IPS DF 19.7 (cell line): ENCODE results near the gene ATP1B3.
"Not testable (repeated sequence)": the region's sequence is repeated elsewhere in the genome, so short reads cannot be mapped to it uniquely, and the experiment has no call there.

Experiments used
- DNase-seq: peaks from one replicate; pipeline ENCODE4 v3.0.0-alpha.2; 2013; ENCODE audit warnings: low read depth, low spot score

Gene ATP1B3

DNA sequence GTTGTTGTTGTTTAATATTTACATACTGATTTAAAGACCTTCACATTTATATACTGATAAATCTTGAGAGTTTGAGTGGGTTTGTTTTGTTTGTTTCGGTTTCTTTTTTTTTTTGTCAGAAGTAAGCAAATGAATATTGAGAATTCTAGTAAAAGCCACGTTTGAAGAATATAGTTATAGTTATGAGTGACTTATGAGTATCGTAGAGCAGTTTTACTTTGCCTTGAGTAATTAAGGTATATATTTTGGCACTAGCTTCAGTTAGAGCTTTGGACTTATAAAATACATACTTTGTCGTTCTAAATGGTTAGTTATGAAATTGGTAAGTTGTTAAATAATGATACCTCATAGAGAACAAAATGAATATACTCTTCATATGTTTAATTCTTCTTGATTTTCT lies 27.8 kb downstream of the ATP1B3 start:
- no peak for DNase-seq

GRCh38 chr3:141905129-141905528 lies 28.7 kb downstream of the ATP1B3 start:
- DNase-seq, result no peak

GRCh38 chr3:141909408-141909807 lies 33.0 kb downstream of the ATP1B3 start:
- no peak for DNase-seq

- not testable (repeated sequence) for DNase-seq
Observed at GRCh38 chr3:141909986-141910385, 33.5 kb downstream of the ATP1B3 start.

DNA sequence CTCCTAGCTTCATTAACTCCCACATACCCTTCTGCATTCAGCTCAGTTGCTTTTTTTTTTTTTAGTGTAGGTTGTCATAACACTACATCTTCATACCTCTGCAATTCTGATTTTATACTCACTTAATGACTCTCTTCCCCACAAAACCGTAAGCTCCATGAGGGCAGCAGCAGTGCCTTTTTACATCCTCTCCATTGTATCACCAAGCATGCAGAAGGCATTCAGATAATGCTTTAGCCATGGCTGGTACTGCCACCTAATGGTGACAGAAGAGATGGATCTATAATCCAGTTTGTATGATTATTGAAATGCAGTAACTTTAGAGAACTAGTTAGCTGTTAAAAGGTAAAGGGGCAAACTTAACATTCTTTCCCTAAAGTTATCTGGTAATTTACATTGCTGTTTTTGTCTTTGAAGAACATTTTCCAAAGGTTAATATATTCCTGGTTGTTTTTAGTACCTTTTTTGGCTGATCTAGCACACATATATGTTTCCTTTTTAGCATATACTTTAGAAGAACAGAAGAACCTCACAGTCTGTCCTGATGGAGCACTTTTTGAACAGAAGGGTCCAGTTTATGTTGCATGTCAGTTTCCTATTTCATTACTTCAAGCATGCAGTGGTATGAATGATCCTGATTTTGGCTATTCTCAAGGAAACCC lies 36.8 kb downstream of the ATP1B3 start:
- peak; percentile 15 for DNase-seq

GRCh38 chr3:141914311-141914710 lies 37.9 kb downstream of the ATP1B3 start:
- DNase-seq, result no peak

DNA sequence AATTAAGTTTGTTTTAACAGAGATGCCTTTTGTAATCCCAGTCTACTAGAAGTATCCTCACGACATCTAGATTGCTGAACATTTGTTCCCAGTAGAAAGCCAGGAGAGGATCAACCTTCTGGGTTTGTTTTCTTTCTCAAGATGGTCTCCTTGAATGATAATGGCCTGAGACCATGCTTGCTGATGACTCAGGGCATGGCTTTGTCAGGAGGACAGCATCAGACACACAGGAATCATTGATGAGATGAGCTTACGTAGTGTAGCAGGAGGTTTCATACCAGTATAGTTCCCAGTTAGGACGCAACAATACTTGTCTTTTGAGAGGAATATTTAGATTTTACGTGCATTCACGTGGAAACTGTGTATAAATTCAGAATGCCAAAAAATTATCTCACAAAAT lies 38.6 kb downstream of the ATP1B3 start:
- DNase-seq, result no peak

DNA sequence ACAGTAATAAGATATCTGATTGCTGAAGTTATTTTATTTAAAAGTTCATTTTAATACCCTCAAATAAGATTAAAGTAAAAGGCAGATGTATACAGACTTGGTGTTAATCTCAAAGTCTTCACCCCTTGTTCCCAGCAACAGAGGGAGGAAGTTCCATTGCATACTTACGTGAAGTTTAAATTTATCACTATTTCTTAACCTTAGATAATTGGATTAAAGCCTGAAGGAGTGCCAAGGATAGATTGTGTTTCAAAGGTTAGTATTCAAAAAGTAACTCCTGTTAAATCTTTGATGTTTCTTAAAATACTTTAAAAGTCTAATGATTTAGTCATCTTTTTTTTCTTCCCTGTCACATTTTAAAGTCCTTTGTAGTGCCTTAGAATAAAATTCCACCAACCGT lies 39.3 kb downstream of the ATP1B3 start:
- DNase-seq, result no peak

GRCh38 chr3:141920701-141921100 lies 44.3 kb downstream of the ATP1B3 start:
- DNase-seq, result no peak

GRCh38 chr3:141921316-141921715 lies 44.9 kb downstream of the ATP1B3 start:
- DNase-seq, result no peak

- DNase-seq, result not testable (repeated sequence)
Observed at GRCh38 chr3:141925677-141926076, 49.2 kb downstream of the ATP1B3 start.

DNA sequence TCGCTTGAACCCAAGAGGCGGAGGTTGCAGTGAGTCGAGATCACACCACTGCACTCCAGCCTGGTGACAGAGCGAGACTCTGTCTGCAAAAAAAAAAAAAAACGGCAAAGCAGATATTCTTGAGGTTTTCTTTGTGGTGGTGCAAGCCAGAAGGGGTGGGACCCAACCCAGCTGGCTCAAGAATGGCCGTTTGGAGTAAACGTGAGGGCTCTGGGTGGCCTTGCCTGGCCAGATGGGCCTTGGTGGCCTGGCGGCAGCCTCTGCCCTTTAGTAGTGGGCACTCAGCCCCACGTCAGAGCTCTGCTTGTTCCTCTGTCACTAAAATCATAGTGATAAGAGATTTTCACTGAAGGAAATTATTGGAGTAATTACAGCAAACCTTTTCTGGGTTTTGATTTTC lies 50.5 kb downstream of the ATP1B3 start:
- no peak for DNase-seq

DNA sequence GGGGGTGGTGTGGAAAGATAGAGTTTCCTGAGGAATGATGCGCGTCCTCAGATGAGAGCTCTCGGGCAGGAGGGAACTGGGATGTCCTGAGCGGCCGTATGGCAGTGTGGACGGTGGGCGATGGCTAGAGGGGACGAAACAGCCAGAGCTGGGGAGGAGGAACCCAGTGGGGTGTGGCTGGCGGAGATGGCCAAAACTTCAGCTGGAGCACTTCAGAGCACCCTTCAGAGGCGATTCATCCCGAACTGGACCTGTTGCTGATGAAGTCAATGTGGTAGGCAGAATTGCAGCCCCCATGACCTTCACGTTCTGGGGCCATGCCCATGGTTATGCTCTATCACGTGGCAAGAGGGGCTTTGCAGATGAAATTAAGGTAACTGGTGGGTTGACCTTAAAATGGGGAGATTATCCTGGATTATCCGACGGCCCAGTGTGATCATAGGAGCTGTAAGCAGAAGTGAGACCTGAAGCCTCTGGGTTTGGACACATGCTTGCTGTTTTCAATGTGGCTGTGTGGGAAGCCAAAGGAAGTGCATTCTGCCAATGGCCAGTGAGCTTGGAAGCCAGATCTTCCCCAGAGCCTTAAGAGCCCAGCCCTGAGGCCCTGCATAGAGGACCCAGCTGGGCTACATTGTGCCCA lies 52.3 kb downstream of the ATP1B3 start:
- DNase-seq, result no peak

DNA sequence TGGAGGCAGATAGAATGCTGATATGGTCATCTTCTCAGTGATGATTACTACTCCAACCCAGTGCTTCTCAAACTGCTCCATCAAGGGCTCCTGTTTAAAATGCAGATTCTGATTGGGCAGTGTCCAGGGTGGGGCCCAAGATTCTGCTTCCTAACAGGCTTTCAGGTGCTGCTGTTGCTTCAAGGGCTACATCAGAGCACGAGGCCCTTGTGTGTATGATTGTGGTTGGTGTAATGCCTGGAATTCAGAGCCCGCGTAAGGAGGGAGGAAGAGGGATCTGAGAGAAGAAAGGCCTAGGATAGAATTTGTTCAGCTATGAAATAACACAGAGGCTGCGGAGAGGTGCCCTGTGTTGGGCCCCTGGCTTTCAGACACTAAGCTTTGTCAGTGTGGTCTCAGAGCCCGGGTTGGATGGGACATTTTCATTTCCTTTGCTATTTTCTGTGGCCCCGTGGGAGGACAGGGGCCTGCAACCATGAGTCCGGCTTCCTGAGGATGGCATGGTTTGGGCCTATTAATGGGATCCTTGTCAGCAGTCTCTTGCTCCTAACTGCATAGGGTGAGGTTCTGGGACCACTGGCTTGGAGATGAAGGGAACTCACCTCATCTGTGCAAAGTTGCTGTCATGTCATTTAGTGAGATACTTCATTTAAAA lies 53.0 kb downstream of the ATP1B3 start:
- DNase-seq, result no peak

DNA sequence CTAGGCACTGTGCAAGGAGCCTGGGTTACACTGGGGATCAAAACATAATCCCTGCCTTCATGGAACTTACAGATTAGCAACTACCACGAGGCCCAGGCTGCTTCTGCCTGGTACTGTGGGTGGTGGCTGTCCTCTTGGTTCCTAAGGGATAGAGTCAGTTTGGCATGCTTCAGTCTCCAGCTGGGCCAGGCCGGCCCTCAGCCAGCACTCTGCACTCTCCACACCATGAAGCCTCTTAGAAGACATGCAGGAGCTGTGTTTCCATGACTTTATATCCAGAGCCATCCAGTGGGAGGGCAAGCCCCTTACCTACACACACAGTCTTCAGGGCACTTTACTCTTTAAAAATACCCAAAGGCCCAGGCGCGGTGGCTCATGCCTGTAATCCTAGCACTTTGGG lies 54.4 kb downstream of the ATP1B3 start:
- DNase-seq, result no peak

DNA sequence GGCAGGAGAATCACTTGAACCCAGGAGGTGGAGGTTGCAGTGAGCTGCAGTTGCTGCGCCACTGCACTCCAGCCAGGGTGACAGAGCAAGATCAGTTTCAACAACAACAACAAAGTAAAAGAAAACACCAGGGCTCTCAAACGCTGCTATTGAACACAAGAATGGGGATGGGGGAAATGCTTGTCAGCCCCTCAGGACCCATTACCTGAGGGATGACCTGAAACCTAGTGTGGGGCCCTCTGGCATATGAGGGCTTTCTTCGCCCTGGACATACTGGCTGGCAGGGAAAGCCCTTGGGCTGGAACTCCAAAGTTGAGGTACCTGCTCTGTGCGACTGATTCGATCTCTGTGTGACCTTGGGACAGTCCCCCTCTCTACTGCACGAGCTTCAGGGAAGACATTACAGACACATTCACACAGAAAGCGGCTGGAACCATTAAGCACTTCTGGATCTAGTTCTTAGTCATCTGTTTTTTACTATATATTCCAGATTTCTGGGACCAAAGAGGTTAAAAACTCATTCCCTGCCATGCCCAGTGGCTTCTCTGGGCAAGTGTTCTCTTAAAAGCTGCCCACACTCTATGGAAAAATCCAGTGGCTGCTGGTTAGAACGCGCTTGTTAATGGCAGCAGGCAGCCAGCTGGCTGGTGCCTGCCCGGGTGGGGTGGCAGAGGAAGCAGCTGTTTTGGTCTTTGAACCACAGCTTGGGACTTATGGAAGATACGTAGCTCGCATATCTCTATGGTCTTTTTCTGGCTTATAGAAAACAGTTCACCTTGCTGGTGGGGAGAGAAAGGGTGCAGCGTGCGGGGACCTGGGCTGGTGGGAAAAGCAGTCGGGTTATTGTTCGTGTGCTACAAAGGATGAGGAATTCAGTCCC lies 57.2 kb downstream of the ATP1B3 start:
- no peak for DNase-seq

DNA sequence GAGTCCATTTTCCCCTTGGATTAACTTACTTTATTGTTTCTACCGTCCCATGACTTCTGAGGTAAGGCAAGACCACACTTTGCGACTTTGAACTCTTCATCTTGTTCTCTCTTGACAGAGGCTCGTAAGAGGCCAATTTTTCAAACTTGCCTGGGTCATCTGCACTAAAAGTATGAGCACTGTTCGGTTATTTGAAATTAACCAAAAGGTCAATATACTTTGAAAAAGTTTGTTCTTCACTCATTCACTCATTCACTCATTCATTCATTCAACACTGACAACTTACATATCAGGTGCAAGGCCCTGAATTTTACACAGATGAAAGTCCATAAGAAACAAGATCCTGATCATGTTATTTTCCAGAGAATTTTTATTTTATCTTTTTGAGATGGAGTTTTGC lies 57.9 kb downstream of the ATP1B3 start:
- DNase-seq, result no peak

DNA sequence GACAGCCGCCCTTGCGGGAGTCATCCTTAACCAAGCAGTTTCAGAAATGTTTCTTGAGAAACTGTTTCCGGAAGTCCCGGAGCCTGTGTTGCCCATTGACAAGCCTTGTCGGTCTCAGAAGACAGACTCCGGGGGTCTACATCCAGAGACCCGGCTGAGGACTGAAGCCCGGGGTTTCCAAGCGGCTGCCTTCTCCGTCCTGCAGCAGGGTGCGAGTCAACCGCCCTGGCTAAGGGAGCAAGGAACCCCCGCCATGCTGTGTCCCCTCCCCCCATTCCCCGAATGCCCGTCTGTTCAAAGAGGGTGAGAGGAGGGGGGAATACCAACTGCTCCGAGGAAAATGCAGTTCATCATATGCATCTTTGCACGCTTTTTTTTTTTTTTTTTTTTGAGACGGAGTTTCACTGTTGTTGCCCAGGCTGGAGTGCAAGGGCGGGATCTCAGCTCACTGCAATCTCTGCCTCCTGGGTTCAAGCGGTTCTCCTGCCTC lies 61.6 kb downstream of the ATP1B3 start:
- DNase-seq, result no peak

GRCh38 chr3:141939759-141940158 lies 63.3 kb downstream of the ATP1B3 start:
- no peak for DNase-seq

GRCh38 chr3:141940194-141940776 lies 63.8 kb downstream of the ATP1B3 start:
- DNase-seq, result no peak

GRCh38 chr3:141941093-141941492 lies 64.7 kb downstream of the ATP1B3 start:
- DNase-seq, result no peak

DNA sequence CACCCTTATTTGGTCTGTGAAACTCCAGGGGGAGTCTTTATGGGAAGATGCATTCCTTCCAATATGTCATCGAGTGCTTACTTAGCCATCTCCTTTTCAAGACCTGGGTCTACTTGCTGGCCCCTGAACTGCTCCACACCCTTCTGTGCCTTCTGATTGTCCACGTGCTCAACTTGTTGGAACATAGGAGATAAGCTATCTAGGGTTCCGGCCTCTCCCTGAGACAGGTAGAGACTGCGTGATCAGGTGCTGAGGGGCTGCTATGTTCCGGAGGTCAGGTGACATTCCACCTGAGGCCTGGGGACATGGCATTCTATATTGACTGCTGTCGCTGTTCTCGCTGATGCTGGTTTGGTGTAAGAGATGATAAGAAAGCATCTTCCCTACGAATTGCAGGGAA lies 65.6 kb downstream of the ATP1B3 start:
- no peak for DNase-seq
